Ovary (tissue), 9 donors: ENCODE results near the gene SHISA4. TPM values are rescaled to one million over a fixed set of nuclear protein-coding genes. Genes with fewer than 3 reads are reported as not detected.

Source experiments
- DNase-seq, 5 donors: peaks; one replicate each; pipeline ENCODE4 v3.0.0-alpha.2; 2019 to 2020
- H3K27ac ChIP-seq, 2 donors: fragments of 200-600 bp; one replicate each; pipeline versions ENCODE4 v1.5.1 to v1.8.0; 2019 to 2022
- H3K27me3 ChIP-seq: fragments of 200-600 bp; one replicate; pipeline ENCODE4 v1.8.0; 2022
- H3K36me3 ChIP-seq: fragments of 200-600 bp; sonication (generic); one replicate; pipeline ENCODE4 v1.5.1; 2019
- H3K4me1 ChIP-seq: one replicate; pipeline ENCODE4 v1.8.1; 2013; ENCODE audit warnings: mild to moderate bottlenecking, moderate library complexity; ENCODE audit not compliant: insufficient read depth
- H3K4me3 ChIP-seq: fragments of 200-600 bp; sonication (generic); one replicate; pipeline ENCODE4 v1.5.1; 2017
- H3K9me3 ChIP-seq, 2 donors: fragments of 200-600 bp in 1 of 2; sonication (generic) in 1 of 2; one replicate each; pipeline versions ENCODE4 v1.5.1 to v1.8.1; 2013 to 2019; ENCODE audit warnings: mild to moderate bottlenecking in 1 of 2, moderate library complexity in 1 of 2
- EP300 ChIP-seq: sonication (generic); formaldehyde crosslinking; IDR thresholded peaks from one replicate; pipeline ENCODE4 v1.6.1; 2017; ENCODE audit warnings: antibody characterized with exemption
- POLR2A ChIP-seq: fragments of 450-650 bp; IDR thresholded peaks from one replicate; pipeline ENCODE4 v1.6.1; 2017; ENCODE audit warnings: antibody characterized with exemption, mild to moderate bottlenecking, moderate library complexity
- WGBS, 3 donors: extraction: QIAGEN DNeasy Blood & Tissue Kit in 1 of 3; methylation state at CpG; one replicate each; pipeline versions ENCODE4 v1.1.5 to v1.1.7; 2013 to 2017; 5-methylcytosine and 5-hydroxymethylcytosine counted together
- intact Hi-C, 4 donors: fragments of 100-400 bp; cut with DNase I; formaldehyde crosslinking; loops; one replicate each; pipeline versions ENCODE4 v1.11.0 to v1.15.1; 2022 to 2023
- polyA plus RNA-seq, 2 donors: library from polyadenylated mRNA; stranded (reverse); fragments of 200-250 nt in 1 of 2; fragments of 350-450 nt in 1 of 2; fragmentation: Illumina TruSeq in 1 of 2; extraction: RNeasy Lipid Tissue Mini Kit (QIAGEN cat#74804) in 1 of 2; gene quantifications; one replicate each; pipeline ENCODE4 v1.2.3, GENCODE V29; 2013 to 2014
- total RNA-seq, 7 donors: library from RNA; depleted of rRNA in 2 of 7; stranded (reverse); fragments of >200 nt in 2 of 7; fragmentation: NEBNext Ultra II Directional in 3 of 7; extraction: Animal tissue kit (Norgen Biotek cat#: 25700) in 3 of 7; gene quantifications; one replicate each; pipeline versions ENCODE4 v1.1.0 to v1.2.4, GENCODE V29; 2016 to 2023
- TF ChIP-seq, protein P1 (sequence below), 3 donors: fragments of 450-650 bp in 2 of 3; fragments of 200-600 bp in 1 of 3; IDR thresholded peaks; one replicate each; pipeline versions ENCODE4 v1.5.1 to v1.8.0; 2016 to 2022; ENCODE audit warnings: antibody characterized with exemption in 3 of 3, mild to moderate bottlenecking in 1 of 3
- donor health status: DM: no; HTN: no; CAD: no; lungs with moderate emphysema.
- donor health status: DM: no; HTN: no; CAD: no.
- donor health status: Bipolar disorder and iron deficiency.
- donor health status: DM: yes; HTN: yes; CAD: no.
- donor health status: DM: no; HTN: no; CAD: no.
- donor health status: DM: yes; HTN: yes; CAD: no.

SHISA4 gene
- total and polyA plus RNA-seq, 9 donors, result 11.3 to 37.9 (median 26.4) TPM

DNA sequence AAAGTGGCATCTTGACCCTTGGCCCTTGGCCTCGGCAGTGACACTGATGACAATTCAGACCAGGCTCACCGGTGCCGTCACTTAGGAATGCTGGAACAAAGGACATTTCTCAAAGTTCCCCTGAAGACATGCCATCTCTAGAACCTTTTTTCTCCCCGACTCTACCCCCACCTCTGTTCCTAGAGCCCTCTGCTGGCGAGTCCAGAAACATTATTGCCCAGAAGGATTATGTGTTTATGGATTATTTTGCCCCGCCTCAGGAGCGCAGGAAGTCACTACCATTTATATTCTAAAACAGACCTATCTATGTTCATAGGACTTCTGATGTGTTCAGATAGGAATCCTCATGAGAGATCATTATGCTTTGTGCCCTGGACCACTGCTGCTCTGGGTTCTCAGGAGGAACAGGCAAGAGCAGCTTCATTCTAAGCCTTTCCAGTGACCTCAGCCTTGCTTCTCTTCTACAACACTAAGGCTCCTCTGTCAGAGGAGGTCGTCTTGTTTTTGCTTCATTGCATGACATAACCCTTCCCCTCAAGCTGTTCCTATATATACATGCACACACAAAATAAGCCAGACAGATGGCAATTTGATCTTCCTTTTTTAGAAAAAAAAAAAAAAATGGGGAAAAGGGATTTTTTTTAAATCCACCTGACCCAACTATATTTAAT is 12.4 kb upstream of the SHISA4 start:
- WGBS, 3 donors, result 64 to 73% (median 67%) methylated on average over 8 of the region's 8 CpGs
- H3K4me3 ChIP-seq, result no peak overlapping the region
- no peak overlapping the region for H3K27ac ChIP-seq
- no peak for TF ChIP-seq POLR2A
- no peak for DNase-seq
- no peaks in the 10 kb centered on the region for H3K4me1 ChIP-seq
- H3K27me3 ChIP-seq, result no peaks in the 10 kb centered on the region
- H3K36me3 ChIP-seq, result no peaks in the 10 kb centered on the region
- intact Hi-C loops, result loop anchor here in 1 of 4 donors (5.0 kb wide), 1 partner anchor 96 kb away; no protein-coding TSS in a partner anchor
- no peaks in the 10 kb centered on the region for H3K9me3 ChIP-seq

DNA sequence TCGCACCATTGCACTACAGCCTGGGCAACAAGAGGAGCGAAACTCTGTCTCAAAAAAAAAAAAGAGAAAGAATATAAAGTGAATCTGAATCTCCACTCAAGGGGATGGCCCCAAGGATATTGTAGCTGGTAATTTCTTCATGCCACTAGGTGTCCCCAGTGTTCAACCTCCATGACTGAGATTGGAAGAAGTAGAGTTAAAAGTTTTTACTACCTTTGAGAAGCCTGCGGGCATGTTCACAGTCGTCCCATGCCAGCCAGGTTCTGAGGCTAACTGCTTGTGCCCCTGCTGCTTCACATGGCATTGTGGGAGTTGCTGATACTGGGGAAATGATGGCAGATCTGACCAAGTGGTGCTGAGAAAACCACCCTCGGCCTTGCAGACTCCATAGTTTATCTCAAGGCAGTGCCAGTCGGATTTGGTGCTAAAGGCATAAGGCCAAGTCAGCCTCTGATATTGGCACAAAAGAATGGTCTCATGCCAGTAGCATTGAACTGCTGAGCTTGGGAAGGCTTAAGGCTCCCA is 10.8 kb upstream of the SHISA4 start:
- DNase-seq, result peak in 1 of 5 donors; percentile 54
- no peak overlapping the region for H3K4me3 ChIP-seq
- no peaks in the 10 kb centered on the region for H3K27me3 ChIP-seq
- H3K4me1 ChIP-seq, result no peaks in the 10 kb centered on the region
- intact Hi-C loops, result loop anchor here in 1 of 4 donors (5.0 kb wide), 1 partner anchor 94 kb away; no protein-coding TSS in a partner anchor
- H3K36me3 ChIP-seq, result no peaks in the 10 kb centered on the region
- H3K27ac ChIP-seq, result peak overlapping the region in 1 of 2 donors; percentile 63
- no peaks in the 10 kb centered on the region for H3K9me3 ChIP-seq
- 36 to 39% (median 37%) methylated on average over 6 of the region's 6 CpGs for WGBS, 3 donors
- TF ChIP-seq POLR2A (no peak), EP300 (no peak)
- TF ChIP-seq, protein P1, sequence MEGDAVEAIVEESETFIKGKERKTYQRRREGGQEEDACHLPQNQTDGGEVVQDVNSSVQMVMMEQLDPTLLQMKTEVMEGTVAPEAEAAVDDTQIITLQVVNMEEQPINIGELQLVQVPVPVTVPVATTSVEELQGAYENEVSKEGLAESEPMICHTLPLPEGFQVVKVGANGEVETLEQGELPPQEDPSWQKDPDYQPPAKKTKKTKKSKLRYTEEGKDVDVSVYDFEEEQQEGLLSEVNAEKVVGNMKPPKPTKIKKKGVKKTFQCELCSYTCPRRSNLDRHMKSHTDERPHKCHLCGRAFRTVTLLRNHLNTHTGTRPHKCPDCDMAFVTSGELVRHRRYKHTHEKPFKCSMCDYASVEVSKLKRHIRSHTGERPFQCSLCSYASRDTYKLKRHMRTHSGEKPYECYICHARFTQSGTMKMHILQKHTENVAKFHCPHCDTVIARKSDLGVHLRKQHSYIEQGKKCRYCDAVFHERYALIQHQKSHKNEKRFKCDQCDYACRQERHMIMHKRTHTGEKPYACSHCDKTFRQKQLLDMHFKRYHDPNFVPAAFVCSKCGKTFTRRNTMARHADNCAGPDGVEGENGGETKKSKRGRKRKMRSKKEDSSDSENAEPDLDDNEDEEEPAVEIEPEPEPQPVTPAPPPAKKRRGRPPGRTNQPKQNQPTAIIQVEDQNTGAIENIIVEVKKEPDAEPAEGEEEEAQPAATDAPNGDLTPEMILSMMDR (IDR thresholded peaks at IDR 0.05), result peak; percentile 50 to 57 (median 56)

DNA sequence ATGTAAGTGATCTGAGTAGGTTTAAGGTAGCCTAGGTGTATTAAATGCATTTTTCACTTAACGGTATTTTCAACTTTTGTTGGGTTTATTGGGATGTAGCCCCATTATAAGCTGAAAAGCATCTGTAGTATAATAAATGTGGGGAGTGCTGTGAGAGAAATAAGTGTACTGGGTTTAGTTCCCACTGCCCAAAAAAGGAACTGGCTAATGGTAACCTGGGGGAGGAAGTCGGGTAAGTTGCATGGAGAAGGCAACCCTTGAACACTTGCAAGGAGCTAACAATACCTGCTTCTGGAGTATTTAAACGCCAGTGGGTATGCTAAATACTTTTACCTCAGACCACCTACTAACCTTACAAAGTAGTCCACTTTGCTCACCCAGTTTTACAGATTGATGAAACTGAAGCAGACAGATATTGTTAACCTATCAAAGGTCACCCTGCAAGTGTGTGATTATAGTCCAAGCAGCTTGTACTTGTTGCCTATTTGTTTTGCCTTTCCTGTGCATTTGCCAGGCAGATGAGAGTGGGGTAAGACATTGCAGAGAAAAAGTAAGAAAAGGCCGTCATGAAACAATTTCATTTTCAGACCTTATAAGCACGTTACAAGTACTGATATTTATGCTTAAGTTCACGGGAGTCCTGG is 7.6 kb upstream of the SHISA4 start:
- TF ChIP-seq, protein P1 (IDR thresholded peaks at IDR 0.05), result no peak
- TF ChIP-seq POLR2A (no peak), EP300 (no peak)
- Histone ChIP-seq H3K4me1 (peaks cover 14% of the 10 kb centered on the region), H3K36me3 (no peaks in the 10 kb centered on the region), H3K27ac (no peak overlapping the region), H3K27me3 (no peaks in the 10 kb centered on the region), H3K9me3 (no peaks in the 10 kb centered on the region), H3K4me3 (no peak overlapping the region)
- intact Hi-C loops, result no loop called here
- no peak for DNase-seq
- 44 to 57% (median 47%) methylated on average over 6 of the region's 6 CpGs for WGBS, 3 donors

DNA sequence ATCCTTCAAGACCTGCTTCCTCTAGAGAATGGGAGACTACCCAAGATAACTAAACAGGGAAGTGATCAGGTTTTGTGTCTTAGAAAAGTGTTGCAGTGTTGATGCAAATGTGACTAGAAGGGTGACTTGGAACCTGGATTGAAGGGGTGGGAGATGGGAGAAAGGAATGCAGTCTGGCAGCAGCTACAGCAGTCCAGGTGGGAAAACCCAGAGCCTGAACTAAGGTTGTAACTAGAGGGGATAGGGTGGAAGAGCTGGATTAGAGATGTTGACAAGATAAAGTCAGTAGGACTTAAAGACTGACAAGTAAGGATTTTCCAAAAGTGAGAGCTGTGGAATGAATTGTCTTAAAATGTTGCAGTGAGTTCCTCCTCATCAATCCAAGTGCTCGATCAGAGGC is 7.1 kb upstream of the SHISA4 start:
- peaks cover 14% of the 10 kb centered on the region for H3K4me1 ChIP-seq
- H3K36me3 ChIP-seq, result no peaks in the 10 kb centered on the region
- no peak for DNase-seq
- no peak for TF ChIP-seq POLR2A
- no peaks in the 10 kb centered on the region for H3K9me3 ChIP-seq
- no peak overlapping the region for H3K4me3 ChIP-seq
- intact Hi-C loops, result no loop called here
- 55 to 74% (median 69%) methylated on average over 1 of the region's 1 CpG for WGBS, 3 donors
- no peaks in the 10 kb centered on the region for H3K27me3 ChIP-seq
- no peak overlapping the region for H3K27ac ChIP-seq

DNA sequence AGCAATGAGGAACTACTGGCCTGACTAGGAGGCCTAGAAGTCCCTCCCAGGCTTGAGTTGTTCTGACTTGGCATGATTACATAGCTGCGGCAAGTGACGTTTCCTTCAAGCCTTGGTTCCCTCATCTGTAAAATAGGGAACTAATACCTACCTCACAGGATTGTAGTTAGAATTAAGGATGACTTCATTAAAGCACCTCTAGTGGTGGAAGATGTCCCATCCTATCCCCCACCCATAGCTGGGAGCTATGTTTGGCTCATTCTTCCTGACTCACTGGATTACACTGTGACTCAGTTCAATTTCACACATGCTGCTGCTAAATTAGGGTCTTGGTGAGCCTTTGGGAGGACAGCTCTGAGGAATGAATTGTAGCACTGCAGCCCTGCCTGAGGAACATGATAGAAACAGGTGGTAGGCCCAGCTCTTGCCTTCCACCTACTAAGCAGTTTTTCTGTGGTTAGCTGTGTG is 6.0 kb upstream of the SHISA4 start:
- H3K9me3 ChIP-seq, result no peaks in the 10 kb centered on the region
- H3K4me1 ChIP-seq, result peaks cover 14% of the 10 kb centered on the region
- 59 to 76% (median 69%) methylated on average over 2 of the region's 2 CpGs for WGBS, 3 donors
- H3K27ac ChIP-seq, result no peak overlapping the region
- no peaks in the 10 kb centered on the region for H3K27me3 ChIP-seq
- H3K36me3 ChIP-seq, result no peaks in the 10 kb centered on the region
- no peak for DNase-seq
- H3K4me3 ChIP-seq, result no peak overlapping the region
- intact Hi-C loops, result no loop called here
- TF ChIP-seq, protein P1 (IDR thresholded peaks at IDR 0.05), result no peak
- TF ChIP-seq EP300, result no peak
- no peak for TF ChIP-seq POLR2A
